GM11168 (cell line): ENCODE results near the gene DLG2.
"Not testable (repeated sequence)": the region's sequence is repeated elsewhere in the genome, so short reads cannot be mapped to it uniquely, and the experiment has no call there.

ENCODE experiments used
- in situ Hi-C: fragments of 300-500 bp; cut with MboI; formaldehyde crosslinking; loops from one replicate; pipeline ENCODE4 v1.12.0; 2022; ENCODE audit warnings: low sequenced_read_pairs; ENCODE audit not compliant: unreplicated experiment

Gene DLG2

DNA sequence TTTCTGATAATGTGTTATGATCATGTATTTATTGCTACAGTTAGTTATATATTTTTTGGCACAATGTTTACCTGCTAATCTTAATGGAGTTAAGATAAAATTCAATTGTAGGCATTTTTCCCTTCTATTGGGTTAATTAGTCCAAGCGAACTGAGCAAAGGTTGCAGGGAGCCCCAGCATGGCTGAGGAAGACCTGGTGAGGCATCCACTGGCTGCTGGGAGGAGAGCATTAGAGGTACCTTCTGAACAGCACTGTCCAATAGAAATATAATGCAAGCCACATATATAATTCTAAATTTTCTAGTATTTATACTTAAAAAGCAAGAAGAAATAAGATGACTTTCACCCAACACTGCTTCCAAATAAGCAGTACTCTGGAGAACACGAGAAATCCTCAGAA is 19.9 kb upstream of the DLG2 start:
- in situ Hi-C loops, result no loop called here

DNA sequence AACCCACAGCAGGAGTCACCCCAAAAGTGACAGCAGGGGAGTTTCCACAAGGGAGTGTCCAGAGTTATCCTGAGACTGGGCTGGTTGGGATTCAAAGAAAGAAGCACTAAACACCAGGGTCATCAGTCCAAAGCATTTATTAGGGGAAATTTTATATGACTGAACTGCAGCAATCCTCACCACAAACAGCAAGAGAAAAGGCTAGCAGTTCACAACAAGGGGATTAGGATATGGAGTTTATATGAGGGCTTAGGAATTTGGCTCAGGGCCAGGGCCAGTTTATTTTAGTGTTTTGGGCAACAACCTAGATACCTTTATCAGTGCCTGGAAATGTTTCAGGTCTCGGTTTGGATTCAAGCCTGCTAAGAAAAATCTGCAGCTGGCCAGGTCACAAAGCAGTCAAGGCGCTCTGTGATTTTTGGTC is 16.1 kb upstream of the DLG2 start:
- in situ Hi-C loops, result no loop called here

DNA sequence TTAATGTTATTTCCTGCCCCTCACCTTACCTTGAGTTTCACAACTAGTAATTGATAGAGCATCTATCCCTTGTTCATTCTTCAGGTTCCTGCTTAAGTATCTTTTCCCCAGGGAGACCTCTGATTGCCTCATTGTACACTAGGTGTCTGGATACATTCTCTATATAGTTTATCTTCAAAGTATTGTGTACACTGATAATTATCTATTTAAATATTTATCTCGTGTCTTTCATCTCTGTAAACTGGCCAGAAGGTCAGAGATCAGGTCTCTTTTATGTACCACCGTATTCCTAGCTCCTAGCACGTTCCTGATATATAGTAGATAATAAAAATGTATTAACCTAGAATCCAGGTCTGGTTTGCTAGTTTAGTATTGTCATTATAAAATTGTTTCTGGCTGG is 7.6 kb upstream of the DLG2 start:
- in situ Hi-C loops, result no loop called here

DNA sequence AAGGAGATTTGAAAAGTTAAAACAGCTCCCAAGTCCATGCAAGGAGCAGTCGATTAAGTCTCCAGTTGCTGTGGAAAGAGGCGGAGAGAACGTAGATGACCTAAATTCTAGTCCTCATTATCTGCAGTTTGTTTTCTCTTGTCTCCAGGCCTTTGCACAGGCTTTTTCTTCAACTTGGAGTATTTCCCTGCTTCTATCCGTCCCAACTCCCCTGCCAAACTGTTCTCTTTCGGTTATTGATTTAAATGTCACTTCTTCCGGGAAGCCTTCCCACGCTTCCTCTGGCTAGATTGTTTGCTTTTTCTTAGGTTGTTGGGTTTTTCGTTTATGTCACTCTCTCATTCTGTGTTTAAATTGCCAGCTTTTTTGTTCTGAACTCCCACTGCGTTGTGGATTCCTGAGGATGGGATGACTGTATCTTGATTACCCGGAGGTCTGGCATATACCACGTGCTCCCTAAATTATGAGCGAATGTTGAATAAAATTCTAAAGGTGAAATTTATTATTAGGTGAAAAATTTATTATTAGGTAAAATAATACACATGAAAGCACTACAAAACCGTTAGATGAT is 1.7 kb upstream of the DLG2 start:
- in situ Hi-C loops, result no loop called here

DNA sequence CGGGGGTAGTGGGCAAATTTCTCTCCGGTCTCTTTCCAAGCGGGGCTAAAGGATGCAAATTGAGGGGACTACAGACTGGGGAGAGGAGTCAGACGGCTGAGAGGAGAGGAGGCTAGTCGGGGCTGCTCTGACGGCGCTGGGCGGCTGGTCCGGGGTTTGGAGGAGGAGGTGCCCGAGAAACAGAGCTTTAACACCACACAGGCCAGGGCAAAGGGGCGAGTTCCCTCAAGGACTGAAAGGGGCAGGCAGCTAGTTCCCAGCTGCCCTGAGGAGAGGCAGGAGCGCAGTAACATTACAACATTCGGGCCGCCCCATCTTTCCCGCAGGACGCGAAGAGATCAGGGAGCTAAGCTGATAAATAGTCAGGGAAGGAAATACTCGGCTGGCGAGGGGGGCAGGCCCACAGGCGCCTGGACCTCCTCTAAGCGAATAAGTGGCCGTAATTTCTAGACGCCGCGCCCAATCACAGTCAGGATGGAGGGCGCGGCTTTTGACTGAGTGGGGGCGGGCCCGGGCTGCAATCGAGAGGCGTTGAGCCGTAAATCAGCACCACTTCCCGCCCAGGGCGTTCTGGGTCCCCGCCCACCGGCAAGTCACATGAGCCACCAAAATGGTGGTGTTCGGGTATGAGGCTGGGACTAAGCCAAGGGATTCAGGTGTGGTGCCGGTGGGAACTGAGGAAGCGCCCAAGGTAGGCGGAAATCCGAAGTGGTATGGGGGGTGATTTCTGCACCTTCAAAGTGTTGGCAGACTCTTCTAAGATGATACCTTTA is 1.0 kb upstream of the DLG2 start, which contains the start of gene TMEM126B:
Gene TMEM126B, plus strand, starts transcription at position 596 of the 773 bp plus-strand sequence. Its CDS starts 15 bp downstream, at position 611.
- in situ Hi-C loops, result no loop called here

DNA sequence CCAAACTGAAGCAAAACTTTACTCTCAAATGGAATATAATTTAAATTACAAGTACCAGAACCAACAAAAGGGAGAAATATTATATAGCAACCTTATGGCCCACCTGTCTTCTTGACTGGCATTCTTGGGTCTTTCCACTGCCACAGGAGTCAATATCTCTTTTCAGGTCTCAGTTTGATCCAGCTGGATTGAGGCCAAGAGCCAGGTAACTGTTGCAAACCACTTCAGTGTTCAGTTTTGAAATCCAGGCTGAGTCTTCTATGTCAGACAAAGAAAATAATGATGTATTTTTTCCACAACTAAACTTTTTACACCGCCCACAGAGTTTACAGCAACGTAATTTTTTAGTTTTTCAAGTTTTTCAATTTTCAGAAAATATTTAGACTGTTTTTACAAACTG is 648 bp downstream of the DLG2 start:
- in situ Hi-C loops, result no loop called here

DNA sequence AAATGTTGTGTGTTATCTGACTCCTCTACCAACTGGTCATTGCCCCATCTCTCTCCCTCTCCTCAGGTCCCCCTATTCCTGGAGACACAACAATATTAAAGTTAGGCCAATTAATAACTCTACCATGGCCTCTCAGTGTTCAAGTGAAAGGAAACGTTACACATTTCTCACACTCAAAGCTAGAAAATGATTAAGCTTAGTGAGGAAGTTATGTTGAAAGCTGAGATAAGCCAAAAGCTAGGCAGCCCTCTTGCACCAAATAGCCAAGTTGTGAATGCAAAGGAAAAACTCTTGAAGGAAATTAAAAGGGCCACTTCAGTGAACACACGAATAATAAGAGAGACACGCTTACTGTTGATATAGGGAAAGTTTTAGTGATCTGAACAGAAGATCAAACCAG is 6.9 kb downstream of the DLG2 start:
- in situ Hi-C loops, result no loop called here

DNA sequence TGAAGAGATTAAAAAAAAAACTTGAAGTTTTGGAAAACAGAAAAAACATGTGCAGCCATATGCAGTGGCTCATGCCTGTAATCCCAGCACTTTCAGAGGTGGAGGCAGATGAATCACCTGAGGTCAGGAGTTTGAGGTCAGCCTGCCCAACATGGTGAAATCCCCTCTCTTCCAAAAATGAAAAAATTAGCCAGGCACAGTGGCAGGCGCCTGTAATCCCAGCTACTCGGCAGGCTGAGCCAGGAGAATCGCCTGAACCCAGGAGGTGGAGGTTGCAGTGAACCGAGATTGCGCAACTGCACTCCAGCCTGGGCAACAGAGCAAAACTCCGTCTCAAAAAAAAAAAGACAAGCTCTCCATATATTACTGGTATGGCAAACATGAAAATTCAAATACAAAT is 7.6 kb downstream of the DLG2 start:
- in situ Hi-C loops, result no loop called here

DNA sequence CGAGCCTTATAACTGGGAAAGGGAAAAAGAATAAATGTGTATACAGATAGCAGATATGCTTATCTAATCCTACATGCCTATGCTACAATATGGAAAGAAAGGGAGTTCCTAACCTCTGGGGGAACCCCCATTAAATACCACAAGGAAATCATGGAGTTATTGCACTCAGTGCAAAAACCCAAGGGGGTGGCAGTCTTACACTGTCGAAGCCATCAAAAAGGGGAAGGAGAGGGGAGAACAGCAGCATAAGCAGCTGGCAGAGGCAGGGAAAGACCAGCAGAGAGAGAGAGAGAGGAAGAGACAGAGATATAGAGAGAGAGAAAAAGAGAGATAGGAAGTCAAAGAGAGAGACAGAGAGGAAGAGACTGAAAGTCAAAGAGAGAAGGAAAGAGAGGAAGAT is 15.5 kb downstream of the DLG2 start:
- in situ Hi-C loops, result not testable (repeated sequence)

DNA sequence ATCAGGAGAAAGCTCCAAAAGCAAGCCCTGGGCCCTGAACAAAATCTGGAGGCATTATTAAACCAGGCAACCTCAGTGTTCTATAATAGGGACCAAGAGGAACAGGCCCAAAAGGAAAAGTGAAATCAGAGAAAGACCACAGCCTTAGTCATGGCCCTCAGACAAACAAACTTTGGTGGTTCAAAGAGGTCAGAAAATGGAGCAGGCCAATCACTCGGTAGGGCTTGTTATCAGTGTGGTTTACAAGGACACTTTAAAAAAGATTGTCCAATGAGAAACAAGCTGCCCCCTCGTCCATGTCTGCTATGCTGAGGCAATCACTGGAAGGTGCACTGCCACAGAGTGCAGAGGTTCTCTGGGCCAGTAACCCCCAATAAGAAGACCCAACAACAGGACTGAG is 17.9 kb downstream of the DLG2 start:
- in situ Hi-C loops, result not testable (repeated sequence)

DNA sequence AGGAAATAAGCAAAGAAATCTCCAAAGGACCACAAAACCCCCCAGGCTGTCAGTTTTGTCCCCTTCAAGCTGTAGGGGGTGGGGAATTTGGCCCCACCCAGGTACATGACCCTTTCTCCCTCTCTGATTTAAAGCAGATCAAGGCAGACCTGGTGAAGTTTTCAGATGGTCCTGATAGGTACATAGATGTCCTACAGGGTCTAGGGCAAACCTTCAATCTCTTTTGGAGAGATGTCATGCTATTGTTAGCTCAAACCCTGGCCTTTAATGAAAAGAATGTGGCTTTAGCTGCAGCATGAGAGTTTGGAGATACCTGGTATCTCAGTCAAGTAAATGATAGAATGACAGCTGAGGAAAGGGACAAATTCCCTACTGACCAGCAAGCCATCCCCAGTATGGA is 18.5 kb downstream of the DLG2 start:
- in situ Hi-C loops, result not testable (repeated sequence)

DNA sequence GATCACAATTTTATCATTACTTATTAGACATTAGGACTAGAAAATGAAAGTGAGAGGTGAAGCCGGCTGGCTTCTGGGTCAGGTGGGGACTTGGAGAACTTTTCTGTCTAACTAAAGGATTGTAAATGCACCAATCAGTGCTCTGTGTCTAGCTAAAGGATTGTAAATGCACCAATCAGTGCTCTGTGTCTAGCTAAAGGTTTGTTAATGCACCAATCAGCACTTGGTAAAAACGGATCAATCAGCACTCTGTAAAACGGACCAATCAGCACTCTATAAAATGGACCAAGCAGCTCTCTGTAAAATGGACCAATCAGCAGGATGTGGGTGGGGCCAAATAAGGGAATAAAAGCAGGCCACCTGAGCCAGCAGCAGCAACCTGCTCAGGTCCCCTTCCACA is 20.9 kb downstream of the DLG2 start:
- in situ Hi-C loops, result not testable (repeated sequence)

DNA sequence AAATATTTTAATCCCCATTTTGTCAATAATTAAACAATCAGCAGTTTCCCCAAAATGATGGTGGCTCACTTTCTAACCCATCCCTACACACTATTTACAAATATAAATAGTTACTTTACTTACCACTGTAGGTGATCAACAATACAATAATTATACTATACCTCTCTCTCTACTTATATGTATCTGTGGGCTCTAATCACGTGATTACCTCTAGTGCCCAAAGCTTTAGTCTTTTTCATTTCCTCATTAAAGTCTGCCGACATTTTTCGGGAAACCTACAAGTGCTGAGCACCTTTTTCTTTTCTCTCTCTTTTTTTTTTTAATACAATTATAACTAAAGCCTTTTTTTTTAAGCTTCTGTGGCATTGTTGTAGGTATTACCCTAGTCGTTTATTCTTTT is 23.9 kb downstream of the DLG2 start:
- in situ Hi-C loops, result no loop called here

DNA sequence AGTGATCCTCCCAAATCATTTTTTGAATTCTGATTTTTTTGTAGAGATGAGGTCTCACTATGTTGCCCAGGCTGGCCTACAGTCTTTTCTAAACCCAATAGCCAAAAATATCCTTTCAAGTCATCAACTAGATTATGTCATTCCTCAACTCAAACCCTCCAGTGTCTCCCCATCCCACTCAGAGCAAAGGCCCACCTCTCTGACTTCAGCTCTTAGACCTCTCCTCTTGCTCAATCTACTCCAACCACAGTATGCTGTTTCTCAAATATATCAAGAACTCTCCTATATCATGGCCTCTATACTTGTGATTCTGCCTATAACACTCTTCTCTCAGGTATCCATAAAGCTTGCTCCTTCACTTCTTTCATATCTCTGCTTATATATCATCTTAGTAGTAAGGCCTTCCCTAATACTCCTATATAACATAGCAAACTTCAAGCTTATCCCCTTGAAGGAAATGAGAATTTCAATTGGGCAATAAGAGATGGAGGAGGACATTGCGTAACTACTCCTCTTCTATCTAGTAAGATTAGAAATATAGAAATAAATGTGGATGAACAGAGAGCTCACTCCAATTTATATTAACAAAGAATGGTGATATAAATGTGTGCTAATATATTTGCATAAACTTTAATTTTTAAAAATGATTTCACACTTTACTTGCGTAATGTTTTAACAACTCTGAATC is 24.5 kb downstream of the DLG2 start:
- in situ Hi-C loops, result no loop called here

DNA sequence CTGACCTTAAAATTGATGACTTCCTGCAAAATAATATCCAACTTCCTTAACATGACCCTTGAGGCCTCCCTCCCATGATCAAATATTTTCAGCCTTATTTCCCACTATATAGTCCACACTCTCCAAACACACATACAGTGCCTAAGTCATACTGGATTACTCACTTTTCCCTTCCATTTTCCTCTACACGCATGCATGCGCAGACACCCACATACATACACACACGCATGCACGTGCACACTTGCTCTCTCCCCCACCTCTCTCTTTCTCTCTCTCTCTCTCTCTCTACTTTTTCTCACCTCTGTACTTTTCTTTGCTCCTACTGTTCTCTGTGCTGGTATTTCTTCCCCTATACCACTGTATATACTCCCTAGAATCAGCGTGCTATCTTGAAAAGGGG is 28.1 kb downstream of the DLG2 start:
- in situ Hi-C loops, result no loop called here

DNA sequence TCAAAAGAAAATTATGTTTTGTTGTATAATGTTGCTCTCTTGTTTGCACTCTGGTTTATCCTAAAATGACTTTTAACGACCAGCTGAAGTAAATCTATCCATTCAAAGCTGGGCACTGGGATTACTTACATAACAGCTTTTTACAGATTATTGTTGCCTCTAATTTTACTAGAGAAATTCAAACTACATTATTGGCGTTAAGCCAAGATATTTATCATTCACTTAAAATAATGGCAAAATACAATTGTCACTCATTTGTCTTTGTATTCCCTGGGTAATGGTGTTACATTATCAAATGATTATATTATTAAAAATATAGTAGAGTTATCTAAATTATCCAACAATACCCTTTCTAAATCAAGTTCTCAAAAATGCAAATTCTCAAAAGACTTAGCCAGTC is 30.3 kb downstream of the DLG2 start:
- in situ Hi-C loops, result no loop called here

DNA sequence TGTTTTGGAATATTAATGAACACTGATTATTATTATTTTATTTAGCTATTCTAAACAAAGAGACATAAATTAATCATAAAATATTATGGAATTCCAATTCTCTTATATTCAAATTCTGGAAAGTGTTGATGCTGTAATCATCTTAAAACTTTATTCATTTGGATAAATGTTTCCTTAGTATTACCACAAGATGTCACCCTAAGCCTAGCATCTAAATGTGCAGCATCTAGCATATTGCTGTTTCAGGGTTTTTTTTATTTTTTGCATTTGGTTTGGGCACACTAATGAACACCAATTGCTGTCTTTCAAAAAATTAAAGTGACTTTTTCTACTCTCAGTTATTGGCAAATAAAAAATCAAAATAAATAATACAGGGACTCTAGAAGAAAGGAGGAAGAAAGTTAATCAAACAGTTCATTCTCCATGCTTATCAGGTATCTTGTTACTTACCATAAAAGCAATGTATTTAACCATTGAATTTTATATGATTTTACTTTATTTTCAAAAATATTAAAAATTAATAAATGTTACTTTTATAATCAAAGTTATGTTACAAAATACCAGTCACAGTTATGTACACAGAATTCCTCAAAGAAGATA is 31.8 kb downstream of the DLG2 start:
- in situ Hi-C loops, result no loop called here

DNA sequence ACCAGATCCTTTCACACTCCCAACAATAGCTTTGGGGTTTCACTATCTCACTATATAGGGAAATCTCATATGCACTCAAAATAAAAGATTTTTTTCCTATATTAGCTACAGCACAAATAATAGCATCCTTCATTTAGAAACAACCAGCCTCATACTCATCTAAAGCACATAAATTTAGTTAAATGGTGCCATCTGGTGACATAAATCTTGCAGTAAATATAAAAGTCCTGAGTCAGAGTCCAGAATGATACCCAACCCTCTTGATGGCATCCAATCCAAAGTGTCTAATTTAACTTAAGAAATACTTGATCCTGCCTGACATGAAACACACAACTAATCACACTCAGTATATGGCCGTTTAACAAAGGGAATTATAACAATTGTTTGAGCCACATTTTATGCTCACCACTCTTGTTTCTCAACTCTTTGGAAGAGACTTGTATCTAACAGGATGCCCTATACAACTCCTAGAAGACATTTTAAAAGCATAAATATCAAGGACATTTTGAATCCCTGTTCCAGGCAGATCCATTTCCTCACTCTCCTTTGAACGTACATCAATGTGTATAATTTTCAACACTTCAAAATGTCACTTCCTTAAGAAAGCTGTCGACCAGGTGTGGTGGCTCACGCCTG is 36.2 kb downstream of the DLG2 start:
- in situ Hi-C loops, result no loop called here

DNA sequence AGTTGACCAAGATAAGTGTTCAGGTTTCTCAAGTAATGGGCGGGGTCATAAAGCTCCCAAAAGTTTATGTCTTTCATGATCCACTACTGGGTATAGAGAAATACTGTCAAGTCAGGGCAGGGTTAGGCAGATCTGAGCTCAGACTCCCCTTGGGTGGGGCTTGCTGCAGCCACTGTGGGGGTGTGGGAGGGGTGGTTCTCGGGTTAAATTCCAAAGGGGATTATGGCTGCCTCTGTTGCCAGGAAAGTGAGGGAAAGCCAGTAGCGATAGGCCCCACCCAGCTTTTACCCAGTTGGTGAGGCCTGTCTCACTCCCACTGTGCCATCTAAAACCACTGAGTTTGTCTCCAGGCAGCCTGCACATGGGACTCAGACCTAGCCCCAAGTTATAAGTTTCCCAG is 37.8 kb downstream of the DLG2 start:
- in situ Hi-C loops, result no loop called here

DNA sequence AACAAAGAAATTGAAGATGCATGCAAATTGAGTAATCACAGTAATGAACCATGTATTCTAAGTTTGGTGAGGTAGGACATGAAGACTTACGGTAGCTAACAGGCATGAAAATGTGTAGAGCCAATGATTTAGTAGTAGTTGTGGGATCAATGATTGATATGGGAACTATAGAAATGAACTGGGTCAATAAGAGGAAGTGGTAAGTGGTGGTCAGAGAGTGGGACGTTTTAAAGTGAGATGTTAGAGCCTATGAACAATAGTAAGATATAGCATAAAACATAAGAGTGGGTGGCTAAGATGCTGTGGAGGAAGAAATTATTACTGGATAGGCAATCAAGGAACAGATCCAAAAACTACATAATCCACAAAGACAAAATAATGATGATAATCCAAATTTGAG is 45.0 kb downstream of the DLG2 start:
- in situ Hi-C loops, result no loop called here

DNA sequence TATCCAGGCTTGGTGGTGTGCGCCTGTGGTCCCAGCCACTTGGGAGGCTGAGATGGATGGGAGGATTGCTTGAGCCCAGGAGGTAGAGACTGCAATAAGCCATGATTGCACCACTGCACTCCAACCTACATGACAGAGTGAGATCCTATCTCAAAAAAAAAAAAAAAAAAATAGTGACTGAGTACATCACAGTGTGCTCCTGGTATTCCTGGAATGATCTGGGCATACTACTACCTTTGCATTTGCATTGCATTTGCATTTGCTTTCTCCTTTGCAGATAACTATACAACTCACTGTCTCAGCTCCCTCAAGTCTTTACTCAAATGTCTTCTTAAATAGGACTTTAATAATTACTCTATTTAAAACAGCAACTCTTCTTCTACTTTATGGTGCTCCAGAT is 51.8 kb downstream of the DLG2 start:
- in situ Hi-C loops, result no loop called here
